A549 treated with AZD2906 at 1 μM for 4 hours (cell line): ENCODE data around the gene CRYGD. TPM values are rescaled to one million over a fixed set of nuclear protein-coding genes. Genes with fewer than 3 reads are reported as not detected.

ENCODE experiments used
- total RNA-seq: library from RNA; stranded (reverse); fragments of 200-300 nt; extraction: Qiagen RNA extraction; gene quantifications from 5 replicates; pipeline ENCODE4 v1.2.3, GENCODE V29; 2022

Gene CRYGD
- total RNA-seq, result not detected in 5 replicates

DNA sequence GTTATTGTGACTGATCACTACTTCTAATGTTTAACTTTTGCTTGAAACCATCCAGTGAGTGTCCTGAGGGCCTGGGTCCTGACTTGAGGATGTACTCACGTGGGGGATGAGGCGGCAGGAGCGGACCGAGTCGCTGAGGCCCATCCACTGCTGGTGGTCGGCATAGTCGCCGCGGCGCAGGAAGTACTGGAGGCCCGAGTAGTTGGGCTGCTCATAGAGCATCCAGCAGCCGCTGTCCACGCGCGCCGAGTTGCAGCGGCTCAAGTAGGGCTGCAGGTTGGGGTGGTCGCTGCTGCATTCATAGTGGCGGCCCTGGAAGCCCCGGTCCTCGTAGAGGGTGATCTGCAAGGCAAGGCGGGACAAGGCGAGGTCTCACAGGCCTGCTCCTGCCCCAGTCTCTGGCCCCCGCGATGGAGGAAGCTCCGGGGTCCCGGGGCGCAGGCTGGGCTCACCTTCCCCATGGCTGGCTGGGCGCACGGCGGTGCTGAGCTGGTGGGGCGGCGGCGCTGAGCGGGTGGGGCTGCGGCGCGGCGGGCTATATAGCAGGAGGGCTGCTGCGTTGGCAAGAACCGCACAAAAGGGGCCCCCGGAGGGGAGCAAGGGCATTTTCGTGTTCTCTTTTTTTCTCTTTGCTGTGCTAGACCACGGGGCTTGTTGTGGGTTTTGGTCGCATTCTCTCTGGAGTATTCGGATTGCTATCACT is at the start of gene CRYGD:
Gene CRYGD, minus strand, starts transcription at position 512 of the 703 bp plus-strand sequence. Its CDS starts 51 bp downstream, at position 461.

DNA sequence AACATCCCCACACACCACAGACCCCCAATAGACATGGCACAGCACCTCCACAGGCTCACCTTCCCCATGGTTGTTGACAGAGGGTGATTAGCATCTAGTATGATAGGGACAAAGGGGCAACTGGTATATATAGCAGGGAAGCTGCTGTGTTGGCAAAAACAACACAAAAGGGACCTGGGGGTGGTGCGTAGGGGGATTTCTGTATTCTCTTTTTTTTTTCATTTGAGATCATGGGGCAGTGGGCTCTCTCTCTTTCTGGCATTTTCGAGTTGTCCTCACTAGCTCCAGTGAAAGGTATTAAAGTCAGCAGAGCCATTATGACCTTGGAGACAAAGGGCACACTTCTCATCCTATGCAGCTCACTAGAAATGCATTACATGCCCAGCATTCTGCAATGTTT is 39.2 kb upstream of the CRYGD start, which contains the start of gene CRYGA:
Gene CRYGA, minus strand, starts transcription at position 101 of the 400 bp plus-strand sequence. Its CDS starts 33 bp downstream, at position 68.

DNA sequence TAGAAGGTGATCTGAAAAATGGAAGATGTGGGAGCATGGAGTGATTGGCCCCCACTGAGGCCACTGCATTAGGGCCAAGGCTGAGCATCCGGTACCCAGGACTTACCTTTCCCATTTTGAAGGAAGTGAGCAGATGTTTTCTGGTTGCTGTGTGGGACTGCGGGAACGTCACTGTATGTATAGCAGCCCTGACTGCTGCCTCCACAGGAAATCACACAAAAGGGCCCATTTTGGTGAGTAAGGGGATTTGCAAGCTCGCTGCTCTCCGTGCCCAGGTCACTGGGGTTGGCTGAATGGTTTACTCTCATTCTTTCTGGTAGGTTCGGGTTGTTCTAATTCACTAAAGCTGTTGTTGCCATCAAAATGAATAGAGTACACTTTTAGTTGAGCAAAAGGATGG is 21.7 kb upstream of the CRYGD start, which contains the start of gene CRYGB:
Gene CRYGB, minus strand, starts transcription at position 153 of the 400 bp plus-strand sequence. Its CDS starts 38 bp downstream, at position 115.

DNA sequence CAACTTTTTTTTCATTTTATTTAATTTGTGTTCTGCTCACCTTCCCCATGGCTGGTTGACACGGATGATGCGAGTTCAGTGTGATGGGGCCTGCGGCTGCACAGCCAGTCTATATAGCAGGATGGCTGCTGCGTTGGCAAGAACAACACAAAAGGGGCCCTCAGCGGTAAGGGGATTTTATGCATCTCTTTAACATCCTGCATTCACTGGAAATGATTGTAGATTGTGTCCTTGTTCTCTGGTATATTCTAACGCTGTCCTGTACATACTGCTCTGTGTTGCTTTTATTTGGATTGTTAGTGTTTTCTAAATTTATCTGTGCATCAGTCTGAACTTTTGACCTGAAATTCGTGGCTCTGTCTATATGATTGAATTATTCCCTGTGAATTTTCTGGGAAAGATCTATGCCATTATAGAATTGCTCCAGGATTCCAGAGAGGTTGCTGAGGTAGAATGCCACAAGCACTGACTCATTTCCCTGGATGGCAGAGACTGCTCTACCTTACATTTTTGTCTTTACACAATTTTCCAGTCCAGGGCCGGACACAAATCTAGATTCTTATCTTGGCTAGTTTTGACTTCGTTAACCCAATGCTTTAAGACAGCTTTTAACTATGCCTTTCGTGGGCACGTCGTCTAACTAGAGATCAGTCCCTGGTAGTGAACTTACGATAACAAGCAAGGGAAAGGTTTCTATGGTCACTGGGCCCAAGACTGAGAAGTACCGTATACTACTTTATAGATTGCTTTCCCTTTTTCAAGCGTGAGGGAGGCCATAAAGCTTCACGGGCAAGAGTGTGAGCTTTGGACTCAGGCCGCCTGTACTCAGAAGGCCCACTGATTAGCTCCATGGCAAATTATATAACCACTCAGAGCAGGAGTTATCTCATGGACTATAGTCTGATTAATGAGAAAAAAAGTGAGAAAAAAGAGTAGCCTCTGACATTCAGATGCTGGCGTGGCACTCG is 5.7 kb upstream of the CRYGD start, which contains the start of gene CRYGC:
Gene CRYGC, minus strand, starts transcription at position 85 of the 968 bp plus-strand sequence. Its CDS starts 36 bp downstream, at position 49.

Other genes starting within 250 kb of the CRYGD start
- 1.8 to 3.1 TPM (median 2.4 TPM) in 5 replicates for gene PLEKHM3, start 99.0 kb downstream of the CRYGD start, total RNA-seq
- not detected in 5 replicates for gene CRYGC, start 5.3 kb upstream of the CRYGD start, total RNA-seq
- gene CRYGB, start 21.6 kb upstream of the CRYGD start, total RNA-seq, result not detected in 5 replicates
- gene CRYGA, start 39.1 kb upstream of the CRYGD start, total RNA-seq, result not detected in 5 replicates
- not detected in 5 replicates for gene C2orf80, start 65.5 kb upstream of the CRYGD start, total RNA-seq
- 74.9 to 92.9 TPM (median 80.1 TPM) in 5 replicates for gene IDH1, start 130.5 kb upstream of the CRYGD start, total RNA-seq
- 4.6 to 7.0 TPM (median 6.2 TPM) in 5 replicates for gene PIKFYVE, start 141.7 kb upstream of the CRYGD start, total RNA-seq